Suprapubic skin (tissue), 4 donors: Measurements from ENCODE around the gene LRIT2. TPM values are rescaled to one million over a fixed set of nuclear protein-coding genes. Genes with fewer than 3 reads are reported as not detected.

ENCODE experiments used
- DNase-seq, 2 donors: peaks; one replicate each; pipeline ENCODE4 v3.0.0-alpha.2; 2019; ENCODE audit warnings: low spot score in 2 of 2
- H3K27ac ChIP-seq: fragments of 200-600 bp; sonication (generic); one replicate; pipeline ENCODE4 v1.5.1; 2019
- H3K27me3 ChIP-seq: fragments of 200-600 bp; sonication (generic); one replicate; pipeline ENCODE4 v1.5.1; 2019
- H3K36me3 ChIP-seq: fragments of 200-600 bp; sonication (generic); one replicate; pipeline ENCODE4 v1.5.1; 2019
- H3K4me1 ChIP-seq: fragments of 200-600 bp; sonication (generic); one replicate; pipeline ENCODE4 v1.5.1; 2019
- H3K4me3 ChIP-seq: fragments of 200-600 bp; sonication (generic); one replicate; pipeline ENCODE4 v1.5.1; 2019; ENCODE audit warnings: mild to moderate bottlenecking
- H3K9me3 ChIP-seq: fragments of 200-600 bp; sonication (generic); one replicate; pipeline ENCODE4 v1.5.1; 2019
- CTCF ChIP-seq, 2 donors: fragments of 200-600 bp in 1 of 2; fragments of 450-650 bp in 1 of 2; sonication (generic) in 1 of 2; IDR thresholded peaks; one replicate each; pipeline ENCODE4 v1.5.1; 2016 to 2019; ENCODE audit warnings: antibody characterized with exemption in 2 of 2, mild to moderate bottlenecking in 1 of 2, moderate library complexity in 1 of 2
- EP300 ChIP-seq: sonication (generic); formaldehyde crosslinking; IDR thresholded peaks from one replicate; pipeline ENCODE4 v1.6.1; 2017; ENCODE audit warnings: antibody characterized with exemption
- POLR2A ChIP-seq, 2 donors: fragments of 450-650 bp; IDR thresholded peaks; one replicate each; pipeline ENCODE4 v1.6.1; 2017; ENCODE audit warnings: antibody characterized with exemption in 2 of 2, mild to moderate bottlenecking in 2 of 2, moderate library complexity in 2 of 2
- POLR2AphosphoS5 ChIP-seq, 3 donors: sonication (generic); formaldehyde crosslinking; IDR thresholded peaks; one replicate each; pipeline ENCODE4 v1.6.1; 2017; ENCODE audit warnings: antibody characterized with exemption in 3 of 3
- WGBS: methylation state at CpG from one replicate; pipeline ENCODE4 v1.1.5; 2018; 5-methylcytosine and 5-hydroxymethylcytosine counted together
- total RNA-seq, 4 donors: library from RNA; depleted of rRNA; stranded (reverse); fragments of >200 nt; gene quantifications; one replicate each; pipeline ENCODE4 v1.1.0, GENCODE V29; 2016

LRIT2 gene
- total RNA-seq, 4 donors from 2014 or later, result not detected

GRCh38 chr10:84191106-84191505 lies 34.2 kb downstream of the LRIT2 start:
- no peak overlapping the region for H3K27ac ChIP-seq
- no peaks in the 10 kb centered on the region for H3K36me3 ChIP-seq
- H3K4me1 ChIP-seq, result peaks cover 32% of the 10 kb centered on the region
- WGBS, result 61% methylated on average over 5 of the region's 5 CpGs
- H3K9me3 ChIP-seq, result no peaks in the 10 kb centered on the region
- no peak for DNase-seq
- no peak for TF ChIP-seq POLR2AphosphoS5 (IDR thresholded peaks at IDR 0.05)
- TF ChIP-seq POLR2A (IDR thresholded peaks at IDR 0.05), result no peak
- no peak for TF ChIP-seq CTCF (IDR thresholded peaks at IDR 0.05)
- TF ChIP-seq EP300, result no peak
- no peak overlapping the region for H3K4me3 ChIP-seq
- H3K27me3 ChIP-seq, result peaks cover 29% of the 10 kb centered on the region

- TF ChIP-seq POLR2AphosphoS5 (IDR thresholded peaks at IDR 0.05) (no peak), CTCF (IDR thresholded peaks at IDR 0.05) (no peak), POLR2A (IDR thresholded peaks at IDR 0.05) (no peak), EP300 (no peak)
- WGBS, result 93% methylated on average over 3 of the region's 3 CpGs
- Histone ChIP-seq H3K27ac (no peak overlapping the region), H3K4me1 (peaks cover 29% of the 10 kb centered on the region), H3K9me3 (no peaks in the 10 kb centered on the region), H3K4me3 (no peak overlapping the region), H3K27me3 (peaks cover 26% of the 10 kb centered on the region), H3K36me3 (no peaks in the 10 kb centered on the region)
- peak in 1 of 2 donors; percentile 55 for DNase-seq
Observed at GRCh38 chr10:84190621-84191020, 34.7 kb downstream of the LRIT2 start.

GRCh38 chr10:84188815-84189214 lies 36.5 kb downstream of the LRIT2 start:
- Histone ChIP-seq H3K27ac (no peak overlapping the region), H3K27me3 (peaks cover 10% of the 10 kb centered on the region), H3K36me3 (no peaks in the 10 kb centered on the region), H3K4me3 (no peak overlapping the region), H3K9me3 (no peaks in the 10 kb centered on the region), H3K4me1 (peaks cover 11% of the 10 kb centered on the region)
- 71% methylated on average over 3 of the region's 3 CpGs for WGBS
- no peak for DNase-seq
- TF ChIP-seq POLR2A (IDR thresholded peaks at IDR 0.05) (no peak), EP300 (no peak), CTCF (IDR thresholded peaks at IDR 0.05) (no peak), POLR2AphosphoS5 (IDR thresholded peaks at IDR 0.05) (no peak)

GRCh38 chr10:84185526-84186175 lies 39.7 kb downstream of the LRIT2 start:
- Histone ChIP-seq H3K4me3 (no peak overlapping the region), H3K9me3 (no peaks in the 10 kb centered on the region), H3K4me1 (peaks cover 2% of the 10 kb centered on the region), H3K36me3 (no peaks in the 10 kb centered on the region), H3K27me3 (peaks cover 4% of the 10 kb centered on the region), H3K27ac (no peak overlapping the region)
- WGBS, result 55% methylated on average over 11 of the region's 11 CpGs
- TF ChIP-seq CTCF (IDR thresholded peaks at IDR 0.05), result no peak
- TF ChIP-seq POLR2A (IDR thresholded peaks at IDR 0.05), result no peak
- no peak for TF ChIP-seq POLR2AphosphoS5 (IDR thresholded peaks at IDR 0.05)
- no peak for TF ChIP-seq EP300
- DNase-seq, result no peak

- 28% methylated on average over 3 of the region's 4 CpGs for WGBS
- Histone ChIP-seq H3K27ac (no peak overlapping the region), H3K36me3 (no peaks in the 10 kb centered on the region), H3K27me3 (peaks cover 4% of the 10 kb centered on the region), H3K9me3 (no peaks in the 10 kb centered on the region), H3K4me1 (no peaks in the 10 kb centered on the region), H3K4me3 (no peak overlapping the region)
- TF ChIP-seq CTCF (IDR thresholded peaks at IDR 0.05) (no peak), POLR2AphosphoS5 (IDR thresholded peaks at IDR 0.05) (no peak), EP300 (no peak), POLR2A (IDR thresholded peaks at IDR 0.05) (no peak)
- DNase-seq, result no peak
Observed at GRCh38 chr10:84184517-84184916, 40.8 kb downstream of the LRIT2 start.
